ENCODE measurements around the gene SH3BP4. TPM values are rescaled to one million over a fixed set of nuclear protein-coding genes. Genes with fewer than 3 reads are reported as not detected.

The SH3BP4 gene
- total RNA-seq, result not detected

GRCh38 chr2:234951664-234952269, at the start of gene SH3BP4:
SH3BP4 (plus strand) TSS chr2:234952017; CDS start chr2:235035003, 82,986 bp downstream.
- no peak for DNase-seq

GRCh38 chr2:234904785-234905184, 47.0 kb upstream of the SH3BP4 start:
- no peak for DNase-seq

GRCh38 chr2:234905547-234906265, 46.1 kb upstream of the SH3BP4 start:
- no peak for DNase-seq

GRCh38 chr2:234910186-234910679, 41.6 kb upstream of the SH3BP4 start:
- no peak for DNase-seq

- DNase-seq, result no peak
These were observed 40.5 kb upstream of the SH3BP4 start for GRCh38 chr2:234911271-234911670.

GRCh38 chr2:234912437-234912836, 39.4 kb upstream of the SH3BP4 start:
- no peak for DNase-seq

- no peak for DNase-seq
These were observed 38.6 kb upstream of the SH3BP4 start for GRCh38 chr2:234913208-234913626.

- no peak for DNase-seq
These were observed 37.3 kb upstream of the SH3BP4 start for GRCh38 chr2:234914371-234915154.

GRCh38 chr2:234916674-234917073, 35.1 kb upstream of the SH3BP4 start:
- no peak for DNase-seq

GRCh38 chr2:234917211-234917975, 34.4 kb upstream of the SH3BP4 start:
- no peak for DNase-seq

- DNase-seq, result no peak
These were observed 32.1 kb upstream of the SH3BP4 start for GRCh38 chr2:234919711-234920110.

- no peak for DNase-seq
These were observed 31.0 kb upstream of the SH3BP4 start for GRCh38 chr2:234920836-234921235.

GRCh38 chr2:234929002-234929401, 22.8 kb upstream of the SH3BP4 start:
- no peak for DNase-seq

- DNase-seq, result no peak
These were observed 21.4 kb upstream of the SH3BP4 start for GRCh38 chr2:234930397-234930796.

- DNase-seq, result no peak
These were observed 20.4 kb upstream of the SH3BP4 start for GRCh38 chr2:234931371-234931770.

- DNase-seq, result no peak
These were observed 19.1 kb upstream of the SH3BP4 start for GRCh38 chr2:234932591-234933168.

GRCh38 chr2:234935311-234935710, 16.5 kb upstream of the SH3BP4 start:
- DNase-seq, result no peak

GRCh38 chr2:234939576-234939975, 12.2 kb upstream of the SH3BP4 start:
- no peak for DNase-seq

GRCh38 chr2:234939996-234940395, 11.8 kb upstream of the SH3BP4 start:
- no peak for DNase-seq

- DNase-seq, result no peak
These were observed 11.3 kb upstream of the SH3BP4 start for GRCh38 chr2:234940527-234940926.

- DNase-seq, result no peak
These were observed 6.4 kb upstream of the SH3BP4 start for GRCh38 chr2:234945339-234945873.

- no peak for DNase-seq
These were observed 4.3 kb upstream of the SH3BP4 start for GRCh38 chr2:234947556-234947955.
